Measurements from ENCODE around the gene PSMD8. TPM values are rescaled to one million over a fixed set of nuclear protein-coding genes. Genes with fewer than 3 reads are reported as not detected.

The PSMD8 gene
- total and polyA plus RNA-seq, 2 donors (not counting 3 experiments of a cell fraction or from before 2014, with no cell fraction given) = 203 to 543 TPM

- no TSS peak for BruUV-seq (replicated peaks)
- Histone ChIP-seq H3K79me2 (ENCODE audit: control insufficient read depth, insufficient read depth, low read length) (no peaks in the 10 kb centered on the region), H3K4me3 (replicated peaks in 1 of 3; ENCODE audit: insufficient read depth in 1 of 3, low read depth in 1 of 3, low read length in 3 of 3) (no peak overlapping the region), H3K4me1 (ENCODE audit: control insufficient read depth, extremely low read depth, insufficient read depth, low read length) (no peaks in the 10 kb centered on the region), H3K27ac (ENCODE audit: insufficient read depth, low read depth, low read length) (no peak overlapping the region), H2AFZ (ENCODE audit: low read depth, low read length) (no peak overlapping the region), H3K9ac (replicated peaks; ENCODE audit: extremely low read depth, insufficient read depth, low read length) (no peak overlapping the region), H3K9me3 (replicated peaks; ENCODE audit: control insufficient read depth, insufficient read depth, low read length) (no peaks in the 10 kb centered on the region), H3K9me1 (replicated peaks; ENCODE audit: control insufficient read depth, extremely low read depth, insufficient read depth, low read length) (no peaks in the 10 kb centered on the region), H3K36me3 (ENCODE audit: control insufficient read depth in 2 of 2, extremely low read depth in 1 of 2, insufficient read depth in 2 of 2, low read length in 2 of 2) (no peaks in the 10 kb centered on the region), H3K27me3 (ENCODE audit: control insufficient read depth in 2 of 2, insufficient read depth in 2 of 2, low read length in 2 of 2) (peaks cover 0 to 2% of the 10 kb centered on the region in 2 experiments), H3K4me2 (ENCODE audit: insufficient read depth, low read length) (no peak overlapping the region), H4K20me1 (replicated peaks; ENCODE audit: control insufficient read depth, extremely low read depth, insufficient read depth, low read length) (no peaks in the 10 kb centered on the region)
- DNase-seq (ENCODE audit: low read depth, low spot score) (no peak), FAIRE-seq (no peak)
- TF ChIP-seq POLR2A (IDR thresholded peaks at IDR 0.05; ENCODE audit: low read depth, low read length) (no peak), JUN (IDR thresholded peaks at IDR 0.05; ENCODE audit: borderline replicate concordance, insufficient read depth, insufficient read length, low read depth) (no peak), POLR2AphosphoS5 (IDR thresholded peaks at IDR 0.05; ENCODE audit: insufficient read depth, low read depth, low read length) (no peak), EZH2 (IDR thresholded peaks at IDR 0.05; ENCODE audit: borderline replicate concordance, low read depth, low read length, severe bottlenecking) (no peak), GATA2 (IDR thresholded peaks at IDR 0.05; ENCODE audit: insufficient read depth, insufficient read length, low read depth, low read length) (no peak), FOS (IDR thresholded peaks at IDR 0.05; ENCODE audit: borderline replicate concordance, insufficient read depth, low read length) (no peak)
- TF ChIP-seq, protein P1, sequence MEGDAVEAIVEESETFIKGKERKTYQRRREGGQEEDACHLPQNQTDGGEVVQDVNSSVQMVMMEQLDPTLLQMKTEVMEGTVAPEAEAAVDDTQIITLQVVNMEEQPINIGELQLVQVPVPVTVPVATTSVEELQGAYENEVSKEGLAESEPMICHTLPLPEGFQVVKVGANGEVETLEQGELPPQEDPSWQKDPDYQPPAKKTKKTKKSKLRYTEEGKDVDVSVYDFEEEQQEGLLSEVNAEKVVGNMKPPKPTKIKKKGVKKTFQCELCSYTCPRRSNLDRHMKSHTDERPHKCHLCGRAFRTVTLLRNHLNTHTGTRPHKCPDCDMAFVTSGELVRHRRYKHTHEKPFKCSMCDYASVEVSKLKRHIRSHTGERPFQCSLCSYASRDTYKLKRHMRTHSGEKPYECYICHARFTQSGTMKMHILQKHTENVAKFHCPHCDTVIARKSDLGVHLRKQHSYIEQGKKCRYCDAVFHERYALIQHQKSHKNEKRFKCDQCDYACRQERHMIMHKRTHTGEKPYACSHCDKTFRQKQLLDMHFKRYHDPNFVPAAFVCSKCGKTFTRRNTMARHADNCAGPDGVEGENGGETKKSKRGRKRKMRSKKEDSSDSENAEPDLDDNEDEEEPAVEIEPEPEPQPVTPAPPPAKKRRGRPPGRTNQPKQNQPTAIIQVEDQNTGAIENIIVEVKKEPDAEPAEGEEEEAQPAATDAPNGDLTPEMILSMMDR (IDR thresholded peaks at IDR 0.05; ENCODE audit: extremely low read depth in 1 of 2, insufficient read depth in 1 of 2, low read depth in 1 of 2, low read length in 2 of 2) = no peak
- TF ChIP-seq, protein P2, sequence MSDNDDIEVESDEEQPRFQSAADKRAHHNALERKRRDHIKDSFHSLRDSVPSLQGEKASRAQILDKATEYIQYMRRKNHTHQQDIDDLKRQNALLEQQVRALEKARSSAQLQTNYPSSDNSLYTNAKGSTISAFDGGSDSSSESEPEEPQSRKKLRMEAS (IDR thresholded peaks at IDR 0.05; ENCODE audit: insufficient read depth, insufficient read length) = no peak
- ChIA-PET CTCF (no interaction called here), POLR2A (no interaction called here)
- intact Hi-C loops (cut with micrococcal nuclease) (no loop called here), dilution Hi-C loops (cut with MboI; ENCODE audit: extremely low pct_ligation_motif_present, low sequenced_read_pairs) (no loop called here)
Measured at GRCh38 chr19:38350883-38351282, 23.5 kb upstream of the PSMD8 start.
